H1 (cell line): ENCODE data around the gene CAMTA1. TPM values are rescaled to one million over a fixed set of nuclear protein-coding genes. Genes with fewer than 3 reads are reported as not detected.

ENCODE experiments used
- CTCF ChIA-PET: fragments of 300-600 bp; sonication (Branson Sonifier 250); formaldehyde crosslinking; loops from one replicate; lab custom pipeline; 2021; ENCODE audit not compliant: partially characterized antibody; lab: Charles Lee
- POLR2A ChIA-PET: fragments of 300-600 bp; sonication (Branson Sonifier 250); formaldehyde crosslinking; loops from one replicate; lab custom pipeline; 2021; ENCODE audit warnings: inconsistent platforms; ENCODE audit not compliant: partially characterized antibody; lab: Charles Lee
- DNase-seq, 2 experiments: peaks; one replicate each; pipeline versions ENCODE4 v3.0.0 to v3.0.0-alpha.2; 2010 to 2022; ENCODE audit warnings: low spot score in 2 of 2, low read depth in 1 of 2, mixed read lengths in 1 of 2
- FAIRE-seq: peaks from 2 replicates; lab custom pipeline; 2011; peaks lifted over from hg19 to GRCh38; lab: Jason Lieb, UNC
- H2AFZ ChIP-seq: 2 replicates; pipeline ENCODE4 v1.8.1; 2012; ENCODE audit warnings: low read length, inconsistent platforms
- H2AK5ac ChIP-seq: 2 replicates; pipeline ENCODE4 v1.6.1; 2013; ENCODE audit warnings: low read depth, low read length
- H2BK120ac ChIP-seq: replicated peaks from 2 replicates; pipeline ENCODE3; 2013; ENCODE audit warnings: low read depth, low read length, inconsistent platforms
- H2BK12ac ChIP-seq: 2 replicates; pipeline ENCODE4 v1.6.1; 2013; ENCODE audit warnings: low read depth, low read length
- H2BK15ac ChIP-seq: 2 replicates; pipeline ENCODE4 v1.6.1; 2013; ENCODE audit warnings: low read length
- H2BK20ac ChIP-seq: 2 replicates; pipeline ENCODE4 v1.6.1; 2013; ENCODE audit warnings: low read length
- H2BK5ac ChIP-seq: 2 replicates; pipeline ENCODE4 v1.6.1; 2013; ENCODE audit warnings: low read depth, low read length
- H3K14ac ChIP-seq: 2 replicates; pipeline ENCODE4 v1.6.1; 2013; ENCODE audit warnings: inconsistent platforms; ENCODE audit not compliant: insufficient read length
- H3K18ac ChIP-seq: 2 replicates; pipeline ENCODE4 v1.6.1; 2013; ENCODE audit warnings: low read length; ENCODE audit errors: extremely low read depth
- H3K23ac ChIP-seq: 2 replicates; pipeline ENCODE4 v1.6.1; 2013; ENCODE audit warnings: inconsistent platforms; ENCODE audit not compliant: insufficient read length
- H3K23me2 ChIP-seq: 2 replicates; pipeline ENCODE4 v1.6.1; 2013; ENCODE audit warnings: low read depth, low read length
- H3K27ac ChIP-seq: 2 replicates; pipeline ENCODE4 v1.6.1; 2011; ENCODE audit warnings: low read depth, low read length, inconsistent platforms
- H3K27me3 ChIP-seq, 4 experiments: replicated peaks in 1 of 4; 1 replicate in 1 of 4; 2 replicates in 3 of 4; pipeline versions ENCODE4 v1.6.1 to v1.8.1; 2011 to 2013; ENCODE audit warnings: low read length in 3 of 4, mild to moderate bottlenecking in 3 of 4, inconsistent platforms in 2 of 4, mixed read lengths in 2 of 4, moderate library complexity in 1 of 4; ENCODE audit not compliant: control insufficient read depth in 3 of 4, insufficient read depth in 3 of 4; ENCODE audit errors: extremely low read depth in 1 of 4
- H3K36me3 ChIP-seq, 4 experiments: 2 replicates each; pipeline versions ENCODE4 v1.6.1 to v1.8.1; 2011 to 2013; ENCODE audit warnings: mild to moderate bottlenecking in 4 of 4, low read length in 3 of 4, moderate library complexity in 2 of 4, control low read depth in 1 of 4, inconsistent platforms in 1 of 4; ENCODE audit not compliant: insufficient read depth in 4 of 4, control insufficient read depth in 2 of 4
- H3K4ac ChIP-seq: replicated peaks from 2 replicates; pipeline ENCODE3; 2013; ENCODE audit warnings: low read length, low read depth, mixed read lengths, inconsistent platforms; ENCODE audit not compliant: insufficient read length
- H3K4me1 ChIP-seq, 4 experiments: replicated peaks in 1 of 4; 1 replicate in 1 of 4; 2 replicates in 3 of 4; pipeline versions ENCODE4 v1.6.1 to v1.8.1; 2011 to 2013; ENCODE audit warnings: low read length in 3 of 4, inconsistent platforms in 2 of 4, mixed read lengths in 1 of 4; ENCODE audit not compliant: insufficient read depth in 4 of 4, control insufficient read depth in 3 of 4
- H3K4me2 ChIP-seq, 2 experiments: 2 replicates each; pipeline versions ENCODE4 v1.6.1 to v1.8.1; 2011 to 2013; ENCODE audit warnings: low read depth in 2 of 2, low read length in 2 of 2, control low read depth in 1 of 2, inconsistent platforms in 1 of 2, mild to moderate bottlenecking in 1 of 2; ENCODE audit not compliant: insufficient read depth in 1 of 2
- H3K4me3 ChIP-seq, 4 experiments: fragments of 200-600, 300-600 bp in 1 of 4; sonication (generic), shearing (Covaris generic), sonication (Bioruptor Twin) in 1 of 4; 2 replicates each; pipeline versions ENCODE4 v1.5.1 to v1.8.1; 2011 to 2016; ENCODE audit warnings: low read length in 4 of 4, low read depth in 3 of 4, control low read depth in 2 of 4, inconsistent platforms in 2 of 4, mild to moderate bottlenecking in 2 of 4, mixed read lengths in 1 of 4, moderate library complexity in 1 of 4; ENCODE audit not compliant: insufficient read depth in 2 of 4; ENCODE audit errors: extremely low read depth in 1 of 4
- H3K56ac ChIP-seq: replicated peaks from 2 replicates; pipeline ENCODE3; 2013; ENCODE audit warnings: low read depth, mild to moderate bottlenecking, mixed read lengths, low read length, inconsistent platforms; ENCODE audit not compliant: insufficient read length
- H3K79me1 ChIP-seq: 2 replicates; pipeline ENCODE4 v1.6.1; 2013; ENCODE audit warnings: low read depth, low read length, control low read depth
- H3K79me2 ChIP-seq, 2 experiments: 2 replicates each; pipeline versions ENCODE4 v1.6.1 to v1.8.1; 2012 to 2013; ENCODE audit warnings: low read length in 2 of 2, mild to moderate bottlenecking in 2 of 2, inconsistent platforms in 1 of 2; ENCODE audit not compliant: insufficient read depth in 2 of 2, control insufficient read depth in 1 of 2
- H3K9ac ChIP-seq, 4 experiments: replicated peaks in 1 of 4; 1 replicate in 1 of 4; 2 replicates in 3 of 4; pipeline versions ENCODE4 v1.6.1 to v1.8.1; 2011 to 2013; ENCODE audit warnings: low read depth in 3 of 4, low read length in 3 of 4, control low read depth in 2 of 4, mild to moderate bottlenecking in 2 of 4, moderate library complexity in 2 of 4, inconsistent platforms in 1 of 4; ENCODE audit errors: extremely low read depth in 1 of 4
- H3K9me3 ChIP-seq, 2 experiments: 2 replicates each; pipeline versions ENCODE4 v1.6.1 to v1.8.1; 2012 to 2013; ENCODE audit warnings: mild to moderate bottlenecking in 2 of 2, moderate library complexity in 2 of 2, control low read depth in 1 of 2, inconsistent platforms in 1 of 2, low read depth in 1 of 2, low read length in 1 of 2, mixed read lengths in 1 of 2; ENCODE audit not compliant: insufficient read depth in 2 of 2
- H4K20me1 ChIP-seq, 2 experiments: replicated peaks in 1 of 2; 2 replicates each; pipeline versions ENCODE3 to v1.8.1; 2011 to 2013; ENCODE audit warnings: inconsistent platforms in 2 of 2, low read length in 2 of 2, mild to moderate bottlenecking in 1 of 2; ENCODE audit not compliant: insufficient read depth in 2 of 2, control insufficient read depth in 1 of 2
- H4K5ac ChIP-seq: 2 replicates; pipeline ENCODE4 v1.6.1; 2013; ENCODE audit warnings: low read length, low read depth, mixed read lengths, inconsistent platforms; ENCODE audit not compliant: insufficient read length
- H4K8ac ChIP-seq: 2 replicates; pipeline ENCODE4 v1.8.0; 2013; ENCODE audit warnings: mild to moderate bottlenecking, moderate library complexity, low read length, inconsistent platforms; ENCODE audit not compliant: insufficient read depth; ENCODE audit errors: extremely low read depth
- H4K91ac ChIP-seq: replicated peaks from 2 replicates; pipeline ENCODE3; 2013; ENCODE audit warnings: low read length, mixed read lengths, inconsistent platforms; ENCODE audit not compliant: insufficient read length
- BCL11A ChIP-seq, 2 experiments: IDR thresholded peaks; one replicate each; pipeline ENCODE4 v1.6.1; 2011; ENCODE audit warnings: low read depth in 2 of 2, low read length in 2 of 2, mild to moderate bottlenecking in 2 of 2
- GABPA ChIP-seq: IDR thresholded peaks from 2 replicates; pipeline ENCODE4 v1.6.1; 2011; ENCODE audit warnings: mild to moderate bottlenecking, low read length, moderate library complexity, borderline replicate concordance; ENCODE audit not compliant: insufficient read depth
- MAX ChIP-seq: IDR thresholded peaks from 2 replicates; pipeline ENCODE4 v1.6.1; 2012; ENCODE audit warnings: inconsistent platforms
- NRF1 ChIP-seq: IDR thresholded peaks from 2 replicates; pipeline ENCODE4 v1.6.1; 2011; ENCODE audit warnings: mild to moderate bottlenecking, low read depth, low read length, improper control_type of control experiment
- SRF ChIP-seq: IDR thresholded peaks from 2 replicates; pipeline ENCODE4 v1.6.1; 2011; ENCODE audit warnings: mild to moderate bottlenecking, low read depth, low read length, moderate library complexity
- SUZ12 ChIP-seq: fragments of 200-600 bp; sonication (generic); IDR thresholded peaks from 2 replicates; pipeline ENCODE4 v1.6.1; 2012; ENCODE audit warnings: mild to moderate bottlenecking, inconsistent platforms, low read length, moderate library complexity, mixed read lengths
- TAF7 ChIP-seq: optimal IDR thresholded peaks from 2 replicates; pipeline ENCODE3; 2011; ENCODE audit warnings: low read depth, mild to moderate bottlenecking, inconsistent platforms, low read length, moderate library complexity, borderline replicate concordance
- TEAD4 ChIP-seq: IDR thresholded peaks from 2 replicates; pipeline ENCODE4 v1.6.1; 2012; ENCODE audit warnings: low read depth, low read length, inconsistent platforms, mixed read lengths
- ZNF274 ChIP-seq: IDR thresholded peaks from 2 replicates; pipeline ENCODE4 v1.7.0; 2012; ENCODE audit warnings: low read length, borderline replicate concordance; ENCODE audit errors: extremely low read depth
- WGBS, 2 experiments: shearing (Covaris generic) in 1 of 2; methylation state at CpG; one replicate each; pipeline versions ENCODE4 v1.1.6 to v1.1.7; 2013 to 2015; ENCODE audit warnings: low lambda C conversion rate in 2 of 2, mixed read lengths in 2 of 2, inconsistent platforms in 1 of 2, low coverage in 1 of 2, missing lambda C conversion rate in 1 of 2; ENCODE audit not compliant: insufficient replicate concordance in 2 of 2, insufficient coverage in 1 of 2, insufficient read length in 1 of 2; ENCODE audit errors: extremely low coverage in 1 of 2, missing lambda C conversion rate in 1 of 2; 5-methylcytosine and 5-hydroxymethylcytosine counted together
- polyA plus RNA-seq, 7 experiments: library from polyadenylated mRNA; depleted of rRNA in 3 of 7; stranded (reverse) in 5 of 7; unstranded in 2 of 7; fragments of >200 nt in 5 of 7; fragments of 200-250 nt in 2 of 7; gene quantifications; 1 replicate in 5 of 7; 2 replicates in 1 of 7; 4 replicates in 1 of 7; pipeline versions ENCODE4 v1.2.1 to v1.2.3, GENCODE V29; 2011 to 2013; ENCODE audit warnings: missing spikeins in 2 of 7, mixed read lengths in 2 of 7
- total RNA-seq: library from RNA; stranded (reverse); fragmentation: NEBNext Ultra II Directional; extraction: Animal tissue kit (Norgen Biotek cat#: 25700); gene quantifications from 2 replicates; pipeline ENCODE4 v1.2.1, GENCODE V29; 2021

Gene CAMTA1
- total and polyA plus RNA-seq, 2 of the 8 experiments (the other 6 are each of a cell fraction or from before 2014, with no cell fraction given), result 65.0 to 119 TPM

GRCh38 chr1:7760245-7760644, 975.0 kb downstream of the CAMTA1 start:
- 91% methylated on average over 6 of the region's 6 CpGs; no CpG with 5 or more reads in 1 of the 2 experiments for WGBS, 2 experiments
- no peaks in the 10 kb centered on the region for H3K9me3 ChIP-seq
- TF ChIP-seq TEAD4, result no peak
- no peak for TF ChIP-seq SUZ12
- no peak for TF ChIP-seq GABPA
- no peak for TF ChIP-seq BCL11A (IDR thresholded peaks at IDR 0.05; ENCODE audit: low read depth in 2 of 2, low read length in 2 of 2)
- no peak for TF ChIP-seq MAX
- TF ChIP-seq NRF1, result no peak
- no peak for TF ChIP-seq SRF
- no peak for TF ChIP-seq TAF7
- no peak for TF ChIP-seq ZNF274
- TF ChIP-seq, all 59 proteins: peak for 0
- no peak overlapping the region for H3K9ac ChIP-seq
- no peak overlapping the region for H2AFZ ChIP-seq
- CTCF ChIA-PET, result interaction anchor here (2.1 kb wide), 1 partner anchor 92 kb away, joined by 29 read pairs; no protein-coding TSS in a partner anchor
- H3K56ac ChIP-seq, result no peak overlapping the region
- H3K27me3 ChIP-seq, result no peaks in the 10 kb centered on the region
- H3K4me1 ChIP-seq, result no peaks in the 10 kb centered on the region
- no peak overlapping the region for H3K14ac ChIP-seq
- no peak overlapping the region for H3K27ac ChIP-seq
- no peak overlapping the region for H2BK12ac ChIP-seq
- no peak for FAIRE-seq
- H3K79me1 ChIP-seq, result no peaks in the 10 kb centered on the region
- no peaks in the 10 kb centered on the region for H3K79me2 ChIP-seq
- H4K8ac ChIP-seq, result no peak overlapping the region
- H4K20me1 ChIP-seq, result peaks cover 0 to 1% of the 10 kb centered on the region in 2 experiments
- H3K4me3 ChIP-seq, result no peak overlapping the region
- POLR2A ChIA-PET, result interaction anchor here (1.5 to 2.2 kb wide), 2 partner anchors 9 to 11 kb away, joined by 4 to 7 read pairs; partner anchors contain the start of gene VAMP3
- H2BK5ac ChIP-seq, result no peak overlapping the region
- H3K36me3 ChIP-seq, result no peaks in the 10 kb centered on the region
- H2BK15ac ChIP-seq, result no peak overlapping the region
- H2BK20ac ChIP-seq, result no peak overlapping the region
- H4K5ac ChIP-seq, result no peak overlapping the region
- H4K91ac ChIP-seq, result no peak overlapping the region
- H3K18ac ChIP-seq, result no peak overlapping the region
- no peak for DNase-seq
- H3K4ac ChIP-seq, result no peak overlapping the region
- no peak overlapping the region for H3K23ac ChIP-seq
- H3K23me2 ChIP-seq, result no peaks in the 10 kb centered on the region
- no peak overlapping the region for H2BK120ac ChIP-seq
- H2AK5ac ChIP-seq, result no peak overlapping the region
- H3K4me2 ChIP-seq, result no peak overlapping the region
